HepG2 (cell line): Measurements from ENCODE around the gene TPRA1. TPM values are rescaled to one million over a fixed set of nuclear protein-coding genes. Genes with fewer than 3 reads are reported as not detected.

ENCODE experiments used
- ATAC-seq: fragments of 200-7000 bp; cut with Tn5 transposase; 3 replicates; pipeline ENCODE4 v1.9.1; 2020; ENCODE audit warnings: mild to moderate bottlenecking, moderate library complexity
- BruUV-seq: library from RNA; stranded (reverse); fragments of 400-500 nt; replicated peaks from 2 replicates; lab custom pipeline; 2021; lab: Mats Ljungman, UMichigan
- CTCF ChIA-PET: fragments of 300-600 bp; formaldehyde crosslinking; extraction: SDS; loops from one replicate; lab custom pipeline; 2021; ENCODE audit warnings: low total read pairs, inconsistent platforms, low intra/inter-chr PET ratio; lab: Yijun Ruan, JAX
- POLR2A ChIA-PET: fragments of 350-600 bp; sonication (Branson Sonifier 250); formaldehyde crosslinking; loops from one replicate; lab custom pipeline; 2020; ENCODE audit warnings: antibody characterized with exemption, inconsistent platforms; lab: Yijun Ruan, JAX
- DNase-seq: peaks from one replicate; pipeline ENCODE4 v3.0.0-alpha.2; 2015; ENCODE audit warnings: low spot score
- FAIRE-seq: peaks from 3 replicates; lab custom pipeline; 2011; peaks lifted over from hg19 to GRCh38; lab: Jason Lieb, UNC
- H2AFZ ChIP-seq: one replicate; pipeline ENCODE4 v1.6.1; 2011; ENCODE audit warnings: low read length, inconsistent platforms
- H3K27ac ChIP-seq: fragments of 300-600 bp; 3 replicates; pipeline ENCODE4 v1.8.0; 2011; ENCODE audit warnings: mixed run types, mild to moderate bottlenecking, mixed read lengths, low read length, inconsistent platforms; ENCODE audit not compliant: insufficient read depth; ENCODE audit errors: extremely low read length
- H3K27me3 ChIP-seq, 2 experiments: fragments of 200-600 bp in 1 of 2; 2 replicates in 1 of 2; 3 replicates in 1 of 2; pipeline versions ENCODE4 v1.6.0 to v1.8.0; 2011; ENCODE audit warnings: low read length in 2 of 2, mild to moderate bottlenecking in 2 of 2, moderate library complexity in 2 of 2, inconsistent platforms in 1 of 2; ENCODE audit not compliant: insufficient read depth in 2 of 2, control insufficient read depth in 1 of 2
- H3K36me3 ChIP-seq, 2 experiments: fragments of 200-600 bp in 1 of 2; replicated peaks in 1 of 2; 2 replicates in 1 of 2; 3 replicates in 1 of 2; pipeline versions ENCODE4 v1.5.1 to v1.8.0; 2011; ENCODE audit warnings: low read length in 2 of 2, inconsistent platforms in 1 of 2; ENCODE audit not compliant: insufficient read depth in 2 of 2, control insufficient read depth in 1 of 2
- H3K4me1 ChIP-seq: 2 replicates; pipeline ENCODE4 v1.5.1; 2012; ENCODE audit warnings: low read length, inconsistent platforms; ENCODE audit not compliant: insufficient read depth
- H3K4me2 ChIP-seq: 2 replicates; pipeline ENCODE4 v1.6.0; 2011; ENCODE audit warnings: low read depth, low read length, inconsistent platforms
- H3K4me3 ChIP-seq, 3 experiments: fragments of 200-600 bp in 1 of 3; sonication (generic), shearing (Covaris generic) in 1 of 3; replicated peaks in 1 of 3; 2 replicates each; pipeline ENCODE4 v1.5.1; 2011 to 2016; ENCODE audit warnings: low read length in 3 of 3, inconsistent platforms in 2 of 3, low read depth in 2 of 3, mild to moderate bottlenecking in 2 of 3, control low read depth in 1 of 3, mixed read lengths in 1 of 3; ENCODE audit not compliant: insufficient read depth in 1 of 3
- H3K79me2 ChIP-seq: one replicate; pipeline ENCODE4 v1.6.1; 2011; ENCODE audit warnings: low read length, inconsistent platforms; ENCODE audit not compliant: insufficient read depth
- H3K9ac ChIP-seq: 2 replicates; pipeline ENCODE4 v1.6.0; 2011; ENCODE audit warnings: mild to moderate bottlenecking, low read depth, low read length, inconsistent platforms; ENCODE audit not compliant: insufficient read depth
- H3K9me3 ChIP-seq: 2 replicates; pipeline ENCODE4 v1.5.1; 2012; ENCODE audit warnings: mild to moderate bottlenecking, low read length
- H4K20me1 ChIP-seq: 2 replicates; pipeline ENCODE4 v1.6.0; 2011; ENCODE audit warnings: inconsistent platforms, mild to moderate bottlenecking, low read length, moderate library complexity; ENCODE audit not compliant: insufficient read depth
- AKNA ChIP-seq: sonication (generic); formaldehyde crosslinking; IDR thresholded peaks from 2 replicates; pipeline ENCODE4 v1.4.0; 2020; ENCODE audit warnings: missing genetic modification reagents, borderline replicate concordance
- ETV6 ChIP-seq: sonication (generic); formaldehyde crosslinking; conservative IDR thresholded peaks from 2 replicates; pipeline ENCODE4 v1.4.0; 2020; ENCODE audit warnings: missing genetic modification reagents
- GMEB2 ChIP-seq: IDR thresholded peaks from 2 replicates; pipeline ENCODE4 v1.6.1; 2016; ENCODE audit warnings: missing biosample characterization, missing genetic modification reagents, low read depth
- JDP2 ChIP-seq: sonication (generic); formaldehyde crosslinking; IDR thresholded peaks from 2 replicates; pipeline ENCODE4 v1.8.1; 2022; ENCODE audit warnings: missing genetic modification reagents, borderline replicate concordance
- KAT2B ChIP-seq: fragments of 150-350 bp; IDR thresholded peaks from 2 replicates; pipeline ENCODE4 v1.6.1; 2014; ENCODE audit warnings: low read depth, low read length, borderline replicate concordance
- TGIF2 ChIP-seq: IDR thresholded peaks from 2 replicates; pipeline ENCODE4 v1.6.1; 2016; ENCODE audit warnings: control low read depth, missing compliant biosample characterization
- ZMAT5 ChIP-seq: sonication (generic); formaldehyde crosslinking; IDR thresholded peaks from 2 replicates; pipeline ENCODE4 v1.5.0; 2020; ENCODE audit warnings: mild to moderate bottlenecking, low read depth, missing genetic modification reagents, borderline replicate concordance
- ZNF256 ChIP-seq: sonication (generic); formaldehyde crosslinking; conservative IDR thresholded peaks from 2 replicates; pipeline ENCODE4 v1.4.0; 2020; ENCODE audit warnings: missing genetic modification reagents
- ZNF605 ChIP-seq: sonication (generic); formaldehyde crosslinking; IDR thresholded peaks from 2 replicates; pipeline ENCODE4 v1.8.0; 2022; ENCODE audit warnings: mild to moderate bottlenecking, missing genetic modification reagents
- WGBS: methylation state at CpG from one replicate; pipeline ENCODE4 v1.1.6; 2017; ENCODE audit warnings: low lambda C conversion rate; 5-methylcytosine and 5-hydroxymethylcytosine counted together
- in situ Hi-C: cut with HindIII; loops from 2 replicates; pipeline ENCODE4 v1.10.0; 2017; ENCODE audit warnings: low pct_unique_long_range_greater_than_20kb; ENCODE audit not compliant: extremely low pct_ligation_motif_present
- intact Hi-C: fragments of 100-400 bp; cut with micrococcal nuclease; formaldehyde crosslinking; loops from one replicate; pipeline ENCODE4 v1.10.0; 2022; ENCODE audit not compliant: unreplicated experiment
- polyA plus RNA-seq, 8 experiments: library from polyadenylated mRNA; depleted of rRNA in 3 of 8; stranded (reverse) in 7 of 8; unstranded in 1 of 8; fragments of >200 nt; fragmentation: Illumina TruSeq in 4 of 8; extraction: Trizol in 4 of 8; gene quantifications; 2 replicates each; pipeline versions ENCODE4 v1.2.1 to v1.2.3, GENCODE V29; 2011 to 2016; ENCODE audit warnings: low read depth in 4 of 8, missing spikeins in 1 of 8, mixed read lengths in 1 of 8; ENCODE audit not compliant: insufficient read depth in 1 of 8
- total RNA-seq, 5 experiments: library from RNA; depleted of rRNA; stranded (reverse); fragments of >200 nt; fragmentation: Illumina TruSeq; extraction: Trizol; gene quantifications; 2 replicates each; pipeline ENCODE4 v1.2.3, GENCODE V29; 2016; ENCODE audit warnings: low read depth in 1 of 5
- TF ChIP-seq, protein P1 (sequence below): sonication (generic); formaldehyde crosslinking; IDR thresholded peaks from 2 replicates; pipeline ENCODE4 v1.5.1; 2020; ENCODE audit warnings: missing genetic modification reagents, mild to moderate bottlenecking, borderline replicate concordance
- TF ChIP-seq, protein P2 (sequence below): sonication (generic); formaldehyde crosslinking; IDR thresholded peaks from 2 replicates; pipeline ENCODE4 v1.5.0; 2020; ENCODE audit warnings: mild to moderate bottlenecking, missing genetic modification reagents

The TPRA1 gene
- total and polyA plus RNA-seq, 2 of the 13 experiments (the other 11 are each of a cell fraction or from before 2014, with no cell fraction given): 25.4 to 25.8 TPM

GRCh38 chr3:127639173-127640041 lies 48.9 kb upstream of the TPRA1 start:
- DNase-seq: no peak
- no peak for TF ChIP-seq ETV6 (CRISPR knock-in tag)
- no peak for TF ChIP-seq ZMAT5 (CRISPR knock-in tag)
- no peak for TF ChIP-seq TGIF2 (CRISPR knock-in tag)
- no peak for TF ChIP-seq GMEB2 (CRISPR knock-in tag)
- TF ChIP-seq, protein P1, sequence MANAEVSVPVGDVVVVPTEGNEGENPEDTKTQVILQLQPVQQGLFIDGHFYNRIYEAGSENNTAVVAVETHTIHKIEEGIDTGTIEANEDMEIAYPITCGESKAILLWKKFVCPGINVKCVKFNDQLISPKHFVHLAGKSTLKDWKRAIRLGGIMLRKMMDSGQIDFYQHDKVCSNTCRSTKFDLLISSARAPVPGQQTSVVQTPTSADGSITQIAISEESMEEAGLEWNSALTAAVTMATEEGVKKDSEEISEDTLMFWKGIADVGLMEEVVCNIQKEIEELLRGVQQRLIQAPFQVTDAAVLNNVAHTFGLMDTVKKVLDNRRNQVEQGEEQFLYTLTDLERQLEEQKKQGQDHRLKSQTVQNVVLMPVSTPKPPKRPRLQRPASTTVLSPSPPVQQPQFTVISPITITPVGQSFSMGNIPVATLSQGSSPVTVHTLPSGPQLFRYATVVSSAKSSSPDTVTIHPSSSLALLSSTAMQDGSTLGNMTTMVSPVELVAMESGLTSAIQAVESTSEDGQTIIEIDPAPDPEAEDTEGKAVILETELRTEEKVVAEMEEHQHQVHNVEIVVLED: no peak
- no peak for TF ChIP-seq AKNA (CRISPR knock-in tag)
- TF ChIP-seq ZNF605 (CRISPR knock-in tag): no peak
- TF ChIP-seq JDP2 (CRISPR knock-in tag): no peak
- no peak for TF ChIP-seq ZNF256 (CRISPR knock-in tag)
- TF ChIP-seq, protein P2, sequence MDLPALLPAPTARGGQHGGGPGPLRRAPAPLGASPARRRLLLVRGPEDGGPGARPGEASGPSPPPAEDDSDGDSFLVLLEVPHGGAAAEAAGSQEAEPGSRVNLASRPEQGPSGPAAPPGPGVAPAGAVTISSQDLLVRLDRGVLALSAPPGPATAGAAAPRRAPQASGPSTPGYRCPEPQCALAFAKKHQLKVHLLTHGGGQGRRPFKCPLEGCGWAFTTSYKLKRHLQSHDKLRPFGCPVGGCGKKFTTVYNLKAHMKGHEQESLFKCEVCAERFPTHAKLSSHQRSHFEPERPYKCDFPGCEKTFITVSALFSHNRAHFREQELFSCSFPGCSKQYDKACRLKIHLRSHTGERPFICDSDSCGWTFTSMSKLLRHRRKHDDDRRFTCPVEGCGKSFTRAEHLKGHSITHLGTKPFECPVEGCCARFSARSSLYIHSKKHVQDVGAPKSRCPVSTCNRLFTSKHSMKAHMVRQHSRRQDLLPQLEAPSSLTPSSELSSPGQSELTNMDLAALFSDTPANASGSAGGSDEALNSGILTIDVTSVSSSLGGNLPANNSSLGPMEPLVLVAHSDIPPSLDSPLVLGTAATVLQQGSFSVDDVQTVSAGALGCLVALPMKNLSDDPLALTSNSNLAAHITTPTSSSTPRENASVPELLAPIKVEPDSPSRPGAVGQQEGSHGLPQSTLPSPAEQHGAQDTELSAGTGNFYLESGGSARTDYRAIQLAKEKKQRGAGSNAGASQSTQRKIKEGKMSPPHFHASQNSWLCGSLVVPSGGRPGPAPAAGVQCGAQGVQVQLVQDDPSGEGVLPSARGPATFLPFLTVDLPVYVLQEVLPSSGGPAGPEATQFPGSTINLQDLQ (CRISPR knock-in tag): no peak
- TF ChIP-seq KAT2B: no peak

More at GRCh38 chr3:127639173-127640041, 48.9 kb upstream of the TPRA1 start:
- BruUV-seq: no TSS peak
- no peaks in the 10 kb centered on the region for H3K9me3 ChIP-seq
- no peak overlapping the region for H2AFZ ChIP-seq
- H3K36me3 ChIP-seq: peaks cover 0 to 3% of the 10 kb centered on the region in 2 experiments; a peak in 1 of 5 replicates
- H3K9ac ChIP-seq: no peak overlapping the region
- intact Hi-C loops: no loop called here
- WGBS: 95% methylated on average over 4 of the region's 5 CpGs
- H3K4me2 ChIP-seq: no peak overlapping the region
- in situ Hi-C loops: no loop called here
- no peaks in the 10 kb centered on the region for H3K27me3 ChIP-seq
- H3K79me2 ChIP-seq: no peaks in the 10 kb centered on the region
- H3K27ac ChIP-seq: no peak overlapping the region
- no peaks in the 10 kb centered on the region for H4K20me1 ChIP-seq
- no peaks in the 10 kb centered on the region for H3K4me1 ChIP-seq
- H3K4me3 ChIP-seq: no peak overlapping the region
- no peak for ATAC-seq
- ChIA-PET POLR2A (no interaction called here), CTCF (no interaction called here)
- FAIRE-seq: no peak
